Left ventricle myocardium inferior (tissue), 1 donor: ENCODE data around the gene MTHFR. TPM values are rescaled to one million over a fixed set of nuclear protein-coding genes. Genes with fewer than 3 reads are reported as not detected.

Experiments
- DNase-seq: peaks from one replicate; pipeline ENCODE4 v3.0.0-alpha.2; 2020
- H3K27ac ChIP-seq: fragments of 200-600 bp; replicated peaks from 2 replicates; pipeline ENCODE4 v1.8.0; 2021
- H3K27me3 ChIP-seq: fragments of 200-600 bp; 2 replicates; pipeline ENCODE4 v1.8.0; 2021; ENCODE audit warnings: low read depth
- H3K36me3 ChIP-seq: fragments of 200-600 bp; 2 replicates; pipeline ENCODE4 v1.8.0; 2021
- H3K4me1 ChIP-seq: fragments of 200-600 bp; 2 replicates; pipeline ENCODE4 v1.8.0; 2021
- H3K4me3 ChIP-seq: fragments of 200-600 bp; 2 replicates; pipeline ENCODE4 v1.8.0; 2021; ENCODE audit warnings: mild to moderate bottlenecking, moderate library complexity
- H3K9me3 ChIP-seq: fragments of 200-600 bp; replicated peaks from 2 replicates; pipeline ENCODE4 v1.8.0; 2021
- intact Hi-C: fragments of 100-400 bp; cut with micrococcal nuclease; formaldehyde crosslinking; loops from one replicate; pipeline ENCODE4 v1.11.0; 2022
- total RNA-seq: library from RNA; stranded (reverse); fragmentation: NEBNext Ultra II Directional; extraction: Animal tissue kit (Norgen Biotek cat#: 25700); gene quantifications from one replicate; pipeline ENCODE4 v1.2.1, GENCODE V29; 2021
- TF ChIP-seq, protein P1 (sequence below): fragments of 200-600 bp; IDR thresholded peaks from 2 replicates; pipeline ENCODE4 v1.8.0; 2021; ENCODE audit warnings: antibody characterized with exemption, mild to moderate bottlenecking, borderline replicate concordance
- donor health status: DM: no; HTN: yes; CAD: no; lungs with severe emphysema.

Gene MTHFR
- total RNA-seq, 1 donor from 2014 or later, result 40.1 TPM

DNA sequence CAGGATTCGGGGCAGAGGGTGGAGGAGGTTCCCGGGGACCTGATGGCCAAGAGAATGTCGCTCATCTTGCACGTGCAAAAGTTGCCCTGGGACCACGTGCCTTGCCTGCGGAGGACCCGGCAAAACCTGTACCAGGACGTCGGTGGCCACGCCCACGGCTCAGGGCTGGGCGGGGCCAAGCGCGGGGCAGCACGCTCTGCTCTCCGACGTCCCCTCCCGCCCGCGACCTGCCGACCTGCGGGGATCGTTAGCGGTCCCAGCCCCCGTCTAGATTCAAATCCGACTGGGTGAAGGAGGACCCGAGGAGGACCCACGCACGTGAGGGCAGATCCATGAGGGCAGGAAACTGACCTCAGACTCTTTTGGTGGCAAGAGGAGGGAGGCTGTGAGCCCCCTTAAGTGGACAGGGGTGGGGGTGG lies 43.8 kb downstream of the MTHFR start, which contains the start of gene C1orf167:
Gene C1orf167, plus strand, starts transcription at position 206 of the 419 bp plus-strand sequence. CDS start 2,208 bp downstream, outside the sequence.
- Histone ChIP-seq H3K4me1 (peaks cover 8% of the 10 kb centered on the region), H3K9me3 (no peaks in the 10 kb centered on the region), H3K27ac (no peak within 1 kb of the TSS), H3K36me3 (no peaks in the 10 kb centered on the region), H3K27me3 (peaks cover 39% of the 10 kb centered on the region), H3K4me3 (no peak within 1 kb of the TSS)
- TF ChIP-seq, protein P1, sequence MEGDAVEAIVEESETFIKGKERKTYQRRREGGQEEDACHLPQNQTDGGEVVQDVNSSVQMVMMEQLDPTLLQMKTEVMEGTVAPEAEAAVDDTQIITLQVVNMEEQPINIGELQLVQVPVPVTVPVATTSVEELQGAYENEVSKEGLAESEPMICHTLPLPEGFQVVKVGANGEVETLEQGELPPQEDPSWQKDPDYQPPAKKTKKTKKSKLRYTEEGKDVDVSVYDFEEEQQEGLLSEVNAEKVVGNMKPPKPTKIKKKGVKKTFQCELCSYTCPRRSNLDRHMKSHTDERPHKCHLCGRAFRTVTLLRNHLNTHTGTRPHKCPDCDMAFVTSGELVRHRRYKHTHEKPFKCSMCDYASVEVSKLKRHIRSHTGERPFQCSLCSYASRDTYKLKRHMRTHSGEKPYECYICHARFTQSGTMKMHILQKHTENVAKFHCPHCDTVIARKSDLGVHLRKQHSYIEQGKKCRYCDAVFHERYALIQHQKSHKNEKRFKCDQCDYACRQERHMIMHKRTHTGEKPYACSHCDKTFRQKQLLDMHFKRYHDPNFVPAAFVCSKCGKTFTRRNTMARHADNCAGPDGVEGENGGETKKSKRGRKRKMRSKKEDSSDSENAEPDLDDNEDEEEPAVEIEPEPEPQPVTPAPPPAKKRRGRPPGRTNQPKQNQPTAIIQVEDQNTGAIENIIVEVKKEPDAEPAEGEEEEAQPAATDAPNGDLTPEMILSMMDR, result no peak
- intact Hi-C loops, result no loop called here
- DNase-seq, result no peak

DNA sequence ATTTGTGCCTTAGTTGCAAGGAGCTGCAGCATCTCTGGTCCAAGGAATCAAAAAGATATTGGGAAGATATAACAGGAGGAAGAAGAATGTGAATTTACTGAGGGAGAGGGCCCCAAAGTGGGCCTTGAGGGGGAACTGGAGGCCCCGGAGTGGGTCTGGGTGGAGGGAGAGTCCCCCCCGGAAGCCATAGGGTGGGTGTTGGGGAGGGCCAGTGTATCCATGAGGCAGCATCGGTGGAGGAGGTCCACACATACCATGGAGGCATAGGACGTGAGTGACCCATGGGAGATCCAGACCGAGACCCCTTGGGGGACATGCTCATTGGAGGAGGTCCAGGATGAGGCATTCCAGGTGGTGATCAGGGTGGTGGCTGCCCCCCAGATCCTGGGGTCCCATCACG lies 44.5 kb downstream of the MTHFR start:
- TF ChIP-seq, protein P1, result no peak
- intact Hi-C loops, result no loop called here
- H3K27me3 ChIP-seq, result peaks cover 39% of the 10 kb centered on the region
- H3K4me1 ChIP-seq, result peaks cover 8% of the 10 kb centered on the region
- no peak for DNase-seq
- H3K36me3 ChIP-seq, result no peaks in the 10 kb centered on the region
- no peak overlapping the region for H3K4me3 ChIP-seq
- no peak overlapping the region for H3K27ac ChIP-seq
- H3K9me3 ChIP-seq, result no peaks in the 10 kb centered on the region

- Histone ChIP-seq H3K36me3 (no peaks in the 10 kb centered on the region), H3K27ac (no peak overlapping the region), H3K4me1 (peaks cover 8% of the 10 kb centered on the region), H3K27me3 (peaks cover 39% of the 10 kb centered on the region), H3K4me3 (no peak overlapping the region), H3K9me3 (no peaks in the 10 kb centered on the region)
- TF ChIP-seq, protein P1, result no peak
- intact Hi-C loops, result no loop called here
- DNase-seq, result no peak
These were observed 46.0 kb downstream of the MTHFR start for GRCh38 chr1:11759791-11760190.

- Histone ChIP-seq H3K4me3 (no peak overlapping the region), H3K9me3 (no peaks in the 10 kb centered on the region)
These were observed 48.7 kb downstream of the MTHFR start for GRCh38 chr1:11757047-11757446.

DNA sequence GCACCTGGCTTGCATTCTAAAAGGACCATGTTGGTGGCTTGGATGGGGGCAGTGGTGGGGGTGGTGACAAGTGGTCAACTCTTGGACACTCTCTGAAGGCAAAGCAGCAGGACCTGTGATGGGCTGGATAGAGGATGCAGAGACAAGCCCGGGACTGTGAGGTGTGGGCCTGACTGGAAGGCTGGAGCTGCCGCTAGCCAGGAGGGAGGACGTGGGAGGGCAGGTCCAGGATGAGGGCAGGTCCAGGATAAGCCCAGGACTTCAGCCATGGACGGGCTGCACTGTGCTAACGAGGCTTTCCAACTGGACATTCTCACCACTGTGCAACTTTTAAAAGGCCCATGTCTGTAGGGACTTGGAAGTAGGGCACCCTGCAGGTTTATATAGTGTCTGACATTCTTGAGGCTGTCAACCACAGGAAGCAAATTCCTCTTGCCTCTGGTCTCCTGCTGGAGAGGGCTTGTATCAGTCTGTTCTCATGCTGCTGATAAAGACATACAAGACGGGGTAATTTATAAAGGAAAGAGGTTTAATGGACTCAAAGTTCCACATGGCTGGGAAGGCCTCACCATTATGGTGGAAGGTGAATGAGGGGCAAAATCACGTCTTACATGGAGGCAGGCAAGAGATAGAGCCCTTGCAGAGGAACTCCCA lies 52.1 kb downstream of the MTHFR start:
- Histone ChIP-seq H3K27me3 (no peaks in the 10 kb centered on the region), H3K4me3 (no peak overlapping the region), H3K36me3 (peaks cover 22% of the 10 kb centered on the region), H3K27ac (no peak overlapping the region), H3K9me3 (no peaks in the 10 kb centered on the region), H3K4me1 (no peaks in the 10 kb centered on the region)
- TF ChIP-seq, protein P1, result no peak
- no peak for DNase-seq
- intact Hi-C loops, result no loop called here

More at GRCh38 chr1:11757047-11757446, 48.7 kb downstream of the MTHFR start:
- H3K36me3 ChIP-seq, result no peaks in the 10 kb centered on the region
- H3K27me3 ChIP-seq, result peaks cover 22% of the 10 kb centered on the region
- no peak overlapping the region for H3K27ac ChIP-seq
- TF ChIP-seq, protein P1, result no peak
- DNase-seq, result no peak
- peaks cover 5% of the 10 kb centered on the region for H3K4me1 ChIP-seq
- intact Hi-C loops, result no loop called here
